ENCODE data around the gene ATP5F1D. TPM values are rescaled to one million over a fixed set of nuclear protein-coding genes. Genes with fewer than 3 reads are reported as not detected.

ATP5F1D gene
- total RNA-seq, 1 donor from 2014 or later: 24.5 TPM

DNA sequence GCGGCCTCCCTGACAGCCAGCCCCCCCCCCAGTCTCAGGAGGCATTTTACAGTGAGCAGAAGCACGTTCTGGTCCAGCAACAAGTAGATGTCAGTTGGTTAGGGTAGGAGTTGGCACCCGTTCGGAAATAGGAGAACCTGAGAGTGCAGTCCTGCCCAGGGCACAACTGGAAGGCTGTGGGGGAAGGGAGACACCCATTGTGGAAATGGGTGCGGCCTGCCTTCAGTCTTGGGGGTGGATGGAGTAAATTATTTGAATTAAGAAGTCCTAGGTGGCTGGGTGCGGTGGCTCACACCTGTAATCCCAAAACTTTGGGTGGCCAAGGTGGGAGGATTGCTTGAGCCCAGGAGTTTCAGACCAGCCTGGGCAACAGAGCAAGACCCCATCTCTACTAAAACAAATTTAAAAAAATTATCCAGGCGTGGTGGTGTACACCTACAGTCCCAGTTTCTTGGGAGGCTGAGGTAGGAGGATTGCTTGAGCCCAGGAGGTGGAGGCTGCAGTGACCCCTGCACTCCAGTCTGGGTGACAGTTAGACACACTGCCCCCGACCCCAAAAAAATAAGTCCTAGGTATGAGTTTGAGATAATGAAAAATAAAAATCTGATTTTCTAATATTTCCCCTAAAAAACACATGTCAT is 28.8 kb downstream of the ATP5F1D start:
- Histone ChIP-seq H3K9ac (ENCODE audit: low read depth in 1 of 3, low read length in 3 of 3) (peak overlapping the region; percentile 89 to 98 (median 91)), H3K4me3 (ENCODE audit: low read length in 3 of 3) (peak overlapping the region; percentile 91 to 95 (median 91)), H3K36me3 (ENCODE audit: control insufficient read depth in 3 of 3, insufficient read depth in 3 of 3, low read length in 3 of 3) (peaks cover 41 to 45% (median 42%) of the 10 kb centered on the region in 3 donors), H3K4me1 (ENCODE audit: control insufficient read depth in 3 of 3, insufficient read depth in 3 of 3, low read length in 3 of 3) (peaks cover 79 to 85% (median 82%) of the 10 kb centered on the region in 3 donors), H3K9me3 (ENCODE audit: control insufficient read depth in 3 of 3, low read length in 3 of 3) (no peaks in the 10 kb centered on the region), H3K27ac (ENCODE audit: low read depth, low read length) (peak overlapping the region; percentile 91), H3K27me3 (ENCODE audit: control insufficient read depth in 3 of 3, insufficient read depth in 3 of 3, low read length in 3 of 3) (no peaks in the 10 kb centered on the region)

DNA sequence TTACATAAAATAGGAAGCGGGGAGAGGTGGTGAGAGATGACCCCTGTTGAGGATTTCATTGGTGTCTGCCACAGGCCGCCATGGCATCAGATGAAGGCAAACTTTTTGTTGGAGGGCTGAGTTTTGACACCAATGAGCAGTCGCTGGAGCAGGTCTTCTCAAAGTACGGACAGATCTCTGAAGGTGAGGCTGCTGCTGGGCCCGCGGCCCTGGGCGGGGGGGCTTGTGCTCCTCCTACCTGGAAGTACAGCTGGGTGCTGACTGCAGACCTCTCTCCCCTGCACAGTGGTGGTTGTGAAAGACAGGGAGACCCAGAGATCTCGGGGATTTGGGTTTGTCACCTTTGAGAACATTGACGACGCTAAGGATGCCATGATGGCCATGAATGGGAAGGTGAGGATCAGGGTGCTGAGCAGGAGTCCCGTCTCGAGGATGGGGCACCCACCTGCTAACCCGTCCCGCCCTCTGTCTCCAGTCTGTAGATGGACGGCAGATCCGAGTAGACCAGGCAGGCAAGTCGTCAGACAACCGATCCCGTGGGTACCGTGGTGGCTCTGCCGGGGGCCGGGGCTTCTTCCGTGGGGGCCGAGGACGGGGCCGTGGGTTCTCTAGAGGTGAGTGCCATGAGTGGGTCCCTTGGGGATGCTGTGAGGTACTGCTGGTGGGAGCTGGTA is 29.4 kb downstream of the ATP5F1D start:
- Histone ChIP-seq H3K9ac (ENCODE audit: low read depth in 1 of 3, low read length in 3 of 3) (peak overlapping the region; percentile 89 to 98 (median 91)), H3K27ac (ENCODE audit: low read depth, low read length) (peak overlapping the region; percentile 91), H3K4me3 (ENCODE audit: low read length in 3 of 3) (peak overlapping the region; percentile 91 to 95 (median 91)), H3K36me3 (ENCODE audit: control insufficient read depth in 3 of 3, insufficient read depth in 3 of 3, low read length in 3 of 3) (peaks cover 41 to 45% (median 42%) of the 10 kb centered on the region in 3 donors), H3K4me1 (ENCODE audit: control insufficient read depth in 3 of 3, insufficient read depth in 3 of 3, low read length in 3 of 3) (peaks cover 76 to 82% (median 79%) of the 10 kb centered on the region in 3 donors), H3K9me3 (ENCODE audit: control insufficient read depth in 3 of 3, low read length in 3 of 3) (no peaks in the 10 kb centered on the region), H3K27me3 (ENCODE audit: control insufficient read depth in 3 of 3, insufficient read depth in 3 of 3, low read length in 3 of 3) (no peaks in the 10 kb centered on the region)

DNA sequence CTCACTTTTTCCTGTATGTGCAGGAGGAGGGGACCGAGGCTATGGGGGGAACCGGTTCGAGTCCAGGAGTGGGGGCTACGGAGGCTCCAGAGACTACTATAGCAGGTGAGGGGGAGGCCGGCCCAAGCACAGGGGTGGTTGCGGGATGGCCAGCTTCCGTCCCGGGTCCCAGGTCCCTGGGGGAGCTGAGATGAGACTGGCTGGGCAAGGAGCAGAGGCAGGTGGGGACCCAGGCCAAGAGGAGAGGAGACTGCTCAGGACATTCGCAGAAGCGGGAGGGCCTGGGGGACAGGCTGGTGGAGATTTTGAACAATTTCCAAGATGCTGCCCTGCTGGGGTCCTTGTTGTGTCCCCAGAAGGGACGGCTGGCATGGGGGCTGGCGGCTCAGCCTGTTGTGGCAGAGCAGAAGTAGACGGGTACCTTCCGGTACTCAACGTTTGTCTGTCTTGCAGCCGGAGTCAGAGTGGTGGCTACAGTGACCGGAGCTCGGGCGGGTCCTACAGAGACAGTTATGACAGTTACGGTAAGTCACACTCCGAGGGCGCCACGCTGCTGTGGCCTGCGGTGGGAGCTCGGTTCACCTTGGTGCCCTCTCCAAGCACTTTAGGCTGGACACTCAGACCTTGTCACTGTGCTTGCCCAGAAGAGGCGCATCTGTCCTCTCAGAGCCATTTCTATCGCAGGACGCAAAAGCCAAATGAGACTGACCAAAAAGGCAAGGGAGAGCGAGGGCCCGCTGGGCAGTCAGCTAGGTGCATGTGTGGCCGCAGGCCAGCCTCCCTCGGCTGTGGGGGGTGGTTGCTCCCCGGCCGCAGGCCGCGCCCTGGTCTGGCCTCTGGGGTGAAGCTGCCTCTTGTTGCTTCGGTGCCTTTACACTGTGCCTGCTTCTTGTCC is 30.2 kb downstream of the ATP5F1D start:
- Histone ChIP-seq H3K27ac (ENCODE audit: low read depth, low read length) (peak overlapping the region; percentile 91), H3K9ac (ENCODE audit: low read depth in 1 of 3, low read length in 3 of 3) (peak overlapping the region; percentile 38 to 98 (median 91)), H3K4me3 (ENCODE audit: low read length in 3 of 3) (peak overlapping the region; percentile 91 to 95 (median 91)), H3K4me1 (ENCODE audit: control insufficient read depth in 3 of 3, insufficient read depth in 3 of 3, low read length in 3 of 3) (peaks cover 82 to 86% (median 84%) of the 10 kb centered on the region in 3 donors), H3K27me3 (ENCODE audit: control insufficient read depth in 3 of 3, insufficient read depth in 3 of 3, low read length in 3 of 3) (no peaks in the 10 kb centered on the region), H3K9me3 (ENCODE audit: control insufficient read depth in 3 of 3, low read length in 3 of 3) (no peaks in the 10 kb centered on the region), H3K36me3 (ENCODE audit: control insufficient read depth in 3 of 3, insufficient read depth in 3 of 3, low read length in 3 of 3) (peaks cover 41 to 45% (median 42%) of the 10 kb centered on the region in 3 donors)

DNA sequence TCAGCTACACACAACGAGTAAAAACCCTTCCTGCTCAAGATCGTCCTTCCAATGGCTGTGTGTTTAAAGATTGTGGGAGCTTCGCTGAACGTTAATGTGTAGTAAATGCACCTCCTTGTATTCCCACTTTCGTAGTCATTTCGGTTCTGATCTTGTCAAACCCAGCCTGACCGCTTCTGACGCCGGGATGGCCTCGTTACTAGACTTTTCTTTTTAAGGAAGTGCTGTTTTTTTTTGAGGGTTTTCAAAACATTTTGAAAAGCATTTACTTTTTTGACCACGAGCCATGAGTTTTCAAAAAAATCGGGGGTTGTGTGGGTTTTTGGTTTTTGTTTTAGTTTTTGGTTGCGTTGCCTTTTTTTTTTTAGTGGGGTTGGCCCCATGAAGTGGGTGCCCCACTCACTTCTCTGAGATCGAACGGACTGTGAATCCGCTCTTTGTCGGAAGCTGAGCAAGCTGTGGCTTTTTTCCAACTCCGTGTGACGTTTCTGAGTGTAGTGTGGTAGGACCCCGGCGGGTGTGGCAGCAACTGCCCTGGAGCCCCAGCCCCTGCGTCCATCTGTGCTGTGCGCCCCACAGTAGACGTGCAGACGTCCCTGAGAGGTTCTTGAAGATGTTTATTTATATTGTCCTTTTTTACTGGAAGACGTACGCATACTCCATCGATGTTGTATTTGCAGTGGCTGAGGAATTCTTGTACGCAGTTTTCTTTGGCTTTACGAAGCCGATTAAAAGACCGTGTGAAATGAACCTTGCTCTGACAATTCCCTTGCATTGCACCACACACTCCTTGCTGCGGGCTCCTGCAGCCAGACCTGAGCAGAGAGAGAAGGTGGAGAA is 31.1 kb downstream of the ATP5F1D start:
- Histone ChIP-seq H3K4me3 (ENCODE audit: low read length in 3 of 3) (peak overlapping the region; percentile 91 to 95 (median 91)), H3K27me3 (ENCODE audit: control insufficient read depth in 3 of 3, insufficient read depth in 3 of 3, low read length in 3 of 3) (no peaks in the 10 kb centered on the region), H3K36me3 (ENCODE audit: control insufficient read depth in 3 of 3, insufficient read depth in 3 of 3, low read length in 3 of 3) (peaks cover 41 to 45% (median 42%) of the 10 kb centered on the region in 3 donors), H3K9ac (ENCODE audit: low read depth in 1 of 3, low read length in 3 of 3) (peak overlapping the region in 2 of 3 donors; percentile 38 to 98), H3K4me1 (ENCODE audit: control insufficient read depth in 3 of 3, insufficient read depth in 3 of 3, low read length in 3 of 3) (peaks cover 76 to 83% (median 78%) of the 10 kb centered on the region in 3 donors), H3K9me3 (ENCODE audit: control insufficient read depth in 3 of 3, low read length in 3 of 3) (no peaks in the 10 kb centered on the region), H3K27ac (ENCODE audit: low read depth, low read length) (peak overlapping the region; percentile 93)

DNA sequence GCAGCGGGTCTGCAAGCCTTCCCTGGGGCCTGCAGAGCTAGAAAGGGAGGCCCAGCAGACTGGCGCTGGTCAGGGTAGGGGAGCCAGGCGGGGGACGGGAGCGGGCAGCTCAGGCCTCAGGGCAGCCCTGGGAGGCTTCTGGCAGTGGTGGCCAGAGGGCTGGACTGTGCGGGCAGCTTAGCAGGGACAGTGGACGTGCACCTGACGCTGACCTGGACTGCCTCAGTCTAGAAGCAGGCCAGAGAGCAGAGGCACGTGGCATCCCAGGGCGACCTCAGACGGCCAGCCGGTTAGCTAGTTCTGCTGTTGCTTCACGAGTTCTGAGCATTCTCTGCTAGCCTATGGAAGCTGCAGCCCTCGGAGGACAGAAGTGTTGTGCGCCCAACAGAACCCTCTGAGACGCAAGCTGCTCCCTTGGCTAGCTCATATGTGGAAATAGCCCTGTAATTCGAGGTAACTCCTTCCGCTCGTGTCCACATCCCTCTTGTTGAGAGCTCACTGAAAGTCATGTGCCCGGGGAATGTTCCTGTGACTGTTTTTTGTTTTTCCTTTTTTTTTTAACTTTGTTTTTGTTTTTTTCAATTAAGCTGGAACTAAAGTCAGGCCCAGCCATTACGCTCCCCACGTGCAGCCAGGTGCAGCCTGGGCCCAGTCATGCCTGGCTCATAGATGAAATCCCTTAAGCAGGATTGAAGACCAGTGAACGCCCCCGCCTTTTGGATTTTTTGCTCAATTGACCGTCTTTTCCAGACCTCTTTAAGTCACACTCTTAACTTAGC is 31.9 kb downstream of the ATP5F1D start:
- no peaks in the 10 kb centered on the region for H3K9me3 ChIP-seq (ENCODE audit: control insufficient read depth in 3 of 3, low read length in 3 of 3)
- H3K27ac ChIP-seq (ENCODE audit: low read depth, low read length): peak overlapping the region; percentile 93
- peak overlapping the region; percentile 16 to 43 (median 35) for H3K4me3 ChIP-seq (ENCODE audit: low read length in 3 of 3)
- peak overlapping the region in 2 of 3 donors; percentile 43 to 98 for H3K9ac ChIP-seq (ENCODE audit: low read depth in 1 of 3, low read length in 3 of 3)
- H3K27me3 ChIP-seq (ENCODE audit: control insufficient read depth in 3 of 3, insufficient read depth in 3 of 3, low read length in 3 of 3): no peaks in the 10 kb centered on the region
- peaks cover 41 to 45% (median 42%) of the 10 kb centered on the region in 3 donors for H3K36me3 ChIP-seq (ENCODE audit: control insufficient read depth in 3 of 3, insufficient read depth in 3 of 3, low read length in 3 of 3)
- H3K4me1 ChIP-seq (ENCODE audit: control insufficient read depth in 3 of 3, insufficient read depth in 3 of 3, low read length in 3 of 3): peaks cover 69 to 75% (median 70%) of the 10 kb centered on the region in 3 donors

DNA sequence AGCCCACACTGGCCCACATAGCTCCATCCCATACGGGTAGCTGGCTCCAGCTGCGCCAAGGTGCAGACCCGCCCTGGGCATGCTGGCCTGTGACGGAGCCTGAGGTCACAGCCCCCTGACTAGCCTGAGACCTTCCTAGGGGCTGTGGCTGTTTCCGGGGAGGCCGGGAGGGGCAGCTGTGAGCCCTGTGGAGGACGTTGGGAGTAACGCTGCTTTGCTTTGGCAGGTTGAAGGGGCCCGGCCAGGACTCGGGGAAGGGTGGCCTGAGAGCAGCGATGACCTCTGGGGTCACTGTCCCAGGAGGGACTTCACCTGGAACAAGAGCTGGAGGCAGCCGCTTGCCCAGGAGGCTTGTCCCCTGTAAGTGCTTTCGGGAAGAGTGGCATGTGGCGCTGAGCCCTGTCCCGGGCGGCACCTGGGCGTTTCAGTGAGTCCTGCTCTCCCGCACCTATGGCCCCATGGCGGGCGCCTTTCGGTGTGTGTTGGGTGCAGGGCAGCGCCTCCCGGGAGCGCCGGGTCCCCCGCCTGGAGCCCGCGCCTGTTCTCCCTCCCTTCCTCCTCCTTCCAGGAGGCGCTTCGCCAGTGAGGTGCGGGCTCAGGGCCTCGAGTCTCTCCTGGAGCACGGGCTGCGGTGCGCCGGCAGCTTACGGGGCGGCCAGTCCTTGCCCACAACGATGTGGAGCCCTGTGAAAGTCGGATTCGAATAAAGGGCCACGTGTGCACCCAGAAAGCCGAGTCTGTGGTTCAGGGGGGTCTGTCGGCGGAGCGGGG is 32.7 kb downstream of the ATP5F1D start:
- Histone ChIP-seq H3K4me1 (ENCODE audit: control insufficient read depth in 3 of 3, insufficient read depth in 3 of 3, low read length in 3 of 3) (peaks cover 64 to 71% (median 66%) of the 10 kb centered on the region in 3 donors), H3K36me3 (ENCODE audit: control insufficient read depth in 3 of 3, insufficient read depth in 3 of 3, low read length in 3 of 3) (peaks cover 47 to 51% (median 49%) of the 10 kb centered on the region in 3 donors), H3K9ac (ENCODE audit: low read depth in 1 of 3, low read length in 3 of 3) (peak overlapping the region in 2 of 3 donors; percentile 71 to 98), H3K27ac (ENCODE audit: low read depth, low read length) (peak overlapping the region; percentile 93), H3K4me3 (ENCODE audit: low read length in 3 of 3) (peak overlapping the region in 2 of 3 donors; percentile 91 to 92), H3K9me3 (ENCODE audit: control insufficient read depth in 3 of 3, low read length in 3 of 3) (no peaks in the 10 kb centered on the region), H3K27me3 (ENCODE audit: control insufficient read depth in 3 of 3, insufficient read depth in 3 of 3, low read length in 3 of 3) (no peaks in the 10 kb centered on the region)

DNA sequence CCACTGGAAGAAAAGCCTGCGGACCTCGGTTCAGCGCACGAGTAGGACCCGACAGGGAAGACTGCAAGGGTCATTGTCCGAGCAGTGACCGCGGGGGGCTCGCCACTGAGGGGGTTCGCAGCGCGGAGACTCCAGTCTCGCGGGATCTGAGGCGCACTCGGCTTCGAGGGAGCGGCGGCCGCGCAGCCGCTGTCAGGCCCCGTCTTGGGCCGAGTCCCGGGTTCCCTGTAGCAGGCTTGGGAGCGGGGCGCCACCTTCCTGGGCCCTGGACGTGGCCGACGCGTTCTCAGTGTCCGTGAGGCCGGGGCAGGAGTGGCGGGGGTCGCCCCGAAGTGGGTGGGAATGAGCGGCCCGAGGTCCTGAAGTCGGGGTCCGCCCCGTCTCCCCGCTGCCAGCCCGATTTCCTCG is 33.3 kb downstream of the ATP5F1D start:
- Histone ChIP-seq H3K27me3 (ENCODE audit: control insufficient read depth in 3 of 3, insufficient read depth in 3 of 3, low read length in 3 of 3) (no peaks in the 10 kb centered on the region), H3K27ac (ENCODE audit: low read depth, low read length) (peak overlapping the region; percentile 93), H3K9ac (ENCODE audit: low read depth in 1 of 3, low read length in 3 of 3) (peak overlapping the region; percentile 70 to 98 (median 71)), H3K9me3 (ENCODE audit: control insufficient read depth in 3 of 3, low read length in 3 of 3) (no peaks in the 10 kb centered on the region), H3K4me1 (ENCODE audit: control insufficient read depth in 3 of 3, insufficient read depth in 3 of 3, low read length in 3 of 3) (peaks cover 62 to 73% (median 63%) of the 10 kb centered on the region in 3 donors), H3K4me3 (ENCODE audit: low read length in 3 of 3) (peak overlapping the region in 2 of 3 donors; percentile 91 to 92), H3K36me3 (ENCODE audit: control insufficient read depth in 3 of 3, insufficient read depth in 3 of 3, low read length in 3 of 3) (peaks cover 50 to 54% (median 50%) of the 10 kb centered on the region in 3 donors)

DNA sequence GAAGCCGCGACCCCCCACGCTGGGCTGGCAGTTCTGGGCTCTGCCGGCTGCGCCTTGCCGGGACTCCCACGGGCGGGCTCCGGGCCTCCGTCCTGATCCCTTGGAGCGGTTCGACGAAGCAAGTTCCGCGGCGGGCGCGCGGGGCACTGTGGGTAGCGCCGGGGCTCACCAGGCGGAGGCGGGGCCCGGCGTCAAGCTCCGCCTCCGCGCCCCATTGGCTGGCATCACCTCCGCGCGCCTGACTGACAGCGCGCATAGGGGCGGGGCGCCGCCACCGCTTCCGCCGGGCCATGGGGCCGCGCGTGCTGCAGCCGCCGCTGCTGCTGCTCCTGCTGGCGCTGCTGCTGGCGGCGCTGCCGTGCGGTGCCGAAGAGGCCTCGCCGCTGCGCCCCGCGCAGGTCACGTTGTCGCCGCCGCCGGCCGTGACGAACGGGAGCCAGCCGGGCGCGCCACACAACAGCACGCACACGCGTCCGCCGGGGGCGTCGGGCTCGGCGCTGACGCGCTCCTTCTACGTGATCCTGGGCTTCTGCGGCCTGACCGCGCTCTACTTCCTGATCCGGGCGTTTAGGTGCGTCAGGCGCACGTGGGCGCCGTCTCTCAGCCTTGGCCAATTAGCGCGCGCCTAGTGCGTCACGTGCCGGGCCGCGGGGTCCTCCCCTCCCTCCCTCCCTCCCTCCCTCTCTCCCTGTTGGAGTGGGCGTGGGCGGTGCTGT is 33.9 kb downstream of the ATP5F1D start, which contains the start of gene FAM174C:
Gene FAM174C, plus strand, starts transcription at position 271 of the 716 bp plus-strand sequence. Its CDS starts 20 bp downstream, at position 291.
- Histone ChIP-seq H3K27me3 (ENCODE audit: control insufficient read depth in 3 of 3, insufficient read depth in 3 of 3, low read length in 3 of 3) (no peaks in the 10 kb centered on the region), H3K4me1 (ENCODE audit: control insufficient read depth in 3 of 3, insufficient read depth in 3 of 3, low read length in 3 of 3) (peaks cover 57 to 69% (median 60%) of the 10 kb centered on the region in 3 donors), H3K9ac (ENCODE audit: low read depth in 1 of 3, low read length in 3 of 3) (peak within 1 kb of the TSS; percentile 83 to 98 (median 88)), H3K36me3 (ENCODE audit: control insufficient read depth in 3 of 3, insufficient read depth in 3 of 3, low read length in 3 of 3) (peaks cover 50 to 56% (median 50%) of the 10 kb centered on the region in 3 donors), H3K9me3 (ENCODE audit: control insufficient read depth in 3 of 3, low read length in 3 of 3) (no peaks in the 10 kb centered on the region), H3K27ac (ENCODE audit: low read depth, low read length) (peak within 1 kb of the TSS; percentile 93), H3K4me3 (ENCODE audit: low read length in 3 of 3) (peak within 1 kb of the TSS; percentile 72 to 92 (median 91))

All from skeletal muscle tissue (tissue), 4 donors.